H9 (cell line): Measurements from ENCODE around the gene KCNQ2. TPM values are rescaled to one million over a fixed set of nuclear protein-coding genes. Genes with fewer than 3 reads are reported as not detected.

Experiments
- DNase-seq: peaks from one replicate; pipeline ENCODE4 v3.0.0-alpha.2; 2017
- H2AFZ ChIP-seq: one replicate; pipeline ENCODE4 v1.6.1; 2013; ENCODE audit warnings: mild to moderate bottlenecking, low read length, control low read depth, moderate library complexity
- H2AK5ac ChIP-seq: 2 replicates; pipeline ENCODE4 v1.6.1; 2013; ENCODE audit warnings: low read length, control low read depth, mixed read lengths; ENCODE audit not compliant: insufficient read length
- H2BK120ac ChIP-seq: one replicate; pipeline ENCODE4 v1.6.1; 2013; ENCODE audit warnings: low read depth, mild to moderate bottlenecking, low read length, control low read depth, inconsistent platforms; ENCODE audit not compliant: poor library complexity, severe bottlenecking
- H2BK12ac ChIP-seq: 2 replicates; pipeline ENCODE4 v1.6.1; 2013; ENCODE audit warnings: low read length, control low read depth, mixed read lengths, low read depth; ENCODE audit not compliant: insufficient read length
- H2BK15ac ChIP-seq: 2 replicates; pipeline ENCODE4 v1.6.1; 2013; ENCODE audit warnings: low read depth, low read length, control low read depth
- H2BK20ac ChIP-seq: one replicate; pipeline ENCODE4 v1.6.1; 2013; ENCODE audit warnings: low read depth, mild to moderate bottlenecking, low read length, control low read depth, inconsistent platforms; ENCODE audit not compliant: poor library complexity, severe bottlenecking
- H2BK5ac ChIP-seq: 2 replicates; pipeline ENCODE4 v1.6.1; 2013; ENCODE audit warnings: low read length, control low read depth, mixed read lengths; ENCODE audit not compliant: insufficient read length
- H3K14ac ChIP-seq: 2 replicates; pipeline ENCODE4 v1.6.1; 2013; ENCODE audit warnings: low read length, control low read depth; ENCODE audit not compliant: insufficient read depth
- H3K18ac ChIP-seq: 2 replicates; pipeline ENCODE4 v1.6.1; 2013; ENCODE audit warnings: low read depth, mild to moderate bottlenecking, mixed read lengths, low read length, control low read depth; ENCODE audit not compliant: insufficient read length
- H3K23ac ChIP-seq: 2 replicates; pipeline ENCODE4 v1.6.1; 2013; ENCODE audit warnings: low read length, control low read depth, mixed read lengths, low read depth; ENCODE audit not compliant: insufficient read length
- H3K23me2 ChIP-seq: 2 replicates; pipeline ENCODE4 v1.6.1; 2013; ENCODE audit warnings: low read depth, mild to moderate bottlenecking, mixed read lengths, low read length, control low read depth; ENCODE audit not compliant: insufficient read length, poor library complexity, severe bottlenecking
- H3K27ac ChIP-seq: 2 replicates; pipeline ENCODE4 v1.5.1; 2013; ENCODE audit warnings: low read length, control low read depth, mixed read lengths, low read depth; ENCODE audit not compliant: insufficient read length
- H3K27me3 ChIP-seq: 2 replicates; pipeline ENCODE4 v1.6.1; 2013; ENCODE audit warnings: low read length, control low read depth, inconsistent platforms; ENCODE audit not compliant: insufficient read depth
- H3K4ac ChIP-seq: 2 replicates; pipeline ENCODE4 v1.6.1; 2013; ENCODE audit warnings: low read depth, mild to moderate bottlenecking, control low read depth, inconsistent platforms, low read length, moderate library complexity
- H3K4me1 ChIP-seq: 2 replicates; pipeline ENCODE4 v1.6.1; 2013; ENCODE audit warnings: low read length, control low read depth, inconsistent platforms; ENCODE audit not compliant: insufficient read depth
- H3K4me2 ChIP-seq: 2 replicates; pipeline ENCODE4 v1.6.1; 2013; ENCODE audit warnings: low read length, control low read depth, mixed read lengths; ENCODE audit not compliant: insufficient read length, insufficient read depth
- H3K56ac ChIP-seq: 2 replicates; pipeline ENCODE4 v1.6.1; 2013; ENCODE audit warnings: low read depth, mild to moderate bottlenecking, mixed read lengths, low read length, control low read depth; ENCODE audit not compliant: insufficient read length
- H3K79me1 ChIP-seq: 2 replicates; pipeline ENCODE4 v1.6.1; 2013; ENCODE audit warnings: low read depth, mild to moderate bottlenecking, moderate library complexity, low read length, control low read depth, inconsistent platforms; ENCODE audit not compliant: insufficient read depth, poor library complexity, severe bottlenecking
- H3K79me2 ChIP-seq: 2 replicates; pipeline ENCODE4 v1.6.1; 2013; ENCODE audit warnings: low read length, control low read depth, inconsistent platforms; ENCODE audit not compliant: insufficient read depth
- H3K9ac ChIP-seq: 2 replicates; pipeline ENCODE4 v1.6.1; 2013; ENCODE audit warnings: low read length, control low read depth, mixed read lengths; ENCODE audit not compliant: insufficient read length; ENCODE audit errors: extremely low read depth
- H3K9me3 ChIP-seq: one replicate; pipeline ENCODE4 v1.6.1; 2013; ENCODE audit warnings: low read depth, low read length, inconsistent platforms; ENCODE audit not compliant: control insufficient read depth
- H3T11ph ChIP-seq: one replicate; pipeline ENCODE4 v1.6.1; 2013; ENCODE audit warnings: mild to moderate bottlenecking, low read length, control low read depth, inconsistent platforms
- H4K20me1 ChIP-seq: one replicate; pipeline ENCODE4 v1.6.1; 2013; ENCODE audit not compliant: control insufficient read depth, insufficient read length, insufficient read depth
- H4K5ac ChIP-seq: 2 replicates; pipeline ENCODE4 v1.6.1; 2013; ENCODE audit warnings: low read depth, mild to moderate bottlenecking, mixed read lengths, low read length, control low read depth; ENCODE audit not compliant: insufficient read length
- H4K8ac ChIP-seq: replicated peaks from 2 replicates; pipeline ENCODE4 v1.6.1; 2013; ENCODE audit warnings: low read length, control low read depth, mixed read lengths, low read depth; ENCODE audit not compliant: insufficient read length
- H4K91ac ChIP-seq: 2 replicates; pipeline ENCODE4 v1.6.1; 2013; ENCODE audit warnings: low read depth, mild to moderate bottlenecking, moderate library complexity, mixed read lengths, low read length, control low read depth; ENCODE audit not compliant: insufficient read length
- H3K27ac Mint-ChIP-seq, 3 experiments: 2 replicates in 2 of 3; 3 replicates in 1 of 3; pipeline ENCODE4 v1.8.0; 2020 to 2021; ENCODE audit warnings: mixed read lengths in 3 of 3, mild to moderate bottlenecking in 1 of 3, moderate library complexity in 1 of 3
- H3K27me3 Mint-ChIP-seq: 2 replicates; pipeline ENCODE4 v1.8.0; 2021; ENCODE audit warnings: low read depth, mild to moderate bottlenecking, moderate library complexity, mixed read lengths
- H3K36me3 Mint-ChIP-seq, 3 experiments: 2 replicates in 2 of 3; 3 replicates in 1 of 3; pipeline ENCODE4 v1.8.0; 2020 to 2021; ENCODE audit warnings: low read depth in 3 of 3, mixed read lengths in 3 of 3; ENCODE audit not compliant: insufficient read depth in 1 of 3
- H3K4me1 Mint-ChIP-seq, 2 experiments: 2 replicates each; pipeline ENCODE4 v1.8.0; 2020; ENCODE audit warnings: mixed read lengths in 2 of 2
- H3K4me3 Mint-ChIP-seq, 2 experiments: 2 replicates in 1 of 2; 3 replicates in 1 of 2; pipeline ENCODE4 v1.8.0; 2020 to 2021; ENCODE audit warnings: mild to moderate bottlenecking in 2 of 2, mixed read lengths in 2 of 2, moderate library complexity in 1 of 2
- H3K9me3 Mint-ChIP-seq, 2 experiments: 2 replicates in 1 of 2; 3 replicates in 1 of 2; pipeline ENCODE4 v1.8.0; 2020; ENCODE audit warnings: mild to moderate bottlenecking in 2 of 2, mixed read lengths in 2 of 2, moderate library complexity in 1 of 2
- WGBS: extraction: QIAGEN DNeasy Blood & Tissue Kit; methylation state at CpG from one replicate; pipeline ENCODE4 v1.1.7; 2013; ENCODE audit warnings: missing lambda C conversion rate, low lambda C conversion rate, mixed read lengths; ENCODE audit not compliant: insufficient read length; ENCODE audit errors: extremely low coverage; 5-methylcytosine and 5-hydroxymethylcytosine counted together
- total RNA-seq: library from RNA; stranded (reverse); gene quantifications from 2 replicates; pipeline ENCODE4 v1.2.1, GENCODE V29; 2021
- TF ChIP-seq, protein P1 (sequence below): fragments of 200-600 bp; sonication (generic); conservative IDR thresholded peaks from 3 replicates; pipeline ENCODE4 v1.8.0; 2021; ENCODE audit warnings: antibody characterized with exemption, mild to moderate bottlenecking

Gene KCNQ2
- total RNA-seq, 1 experiment from 2014 or later = 69.2 TPM

DNA sequence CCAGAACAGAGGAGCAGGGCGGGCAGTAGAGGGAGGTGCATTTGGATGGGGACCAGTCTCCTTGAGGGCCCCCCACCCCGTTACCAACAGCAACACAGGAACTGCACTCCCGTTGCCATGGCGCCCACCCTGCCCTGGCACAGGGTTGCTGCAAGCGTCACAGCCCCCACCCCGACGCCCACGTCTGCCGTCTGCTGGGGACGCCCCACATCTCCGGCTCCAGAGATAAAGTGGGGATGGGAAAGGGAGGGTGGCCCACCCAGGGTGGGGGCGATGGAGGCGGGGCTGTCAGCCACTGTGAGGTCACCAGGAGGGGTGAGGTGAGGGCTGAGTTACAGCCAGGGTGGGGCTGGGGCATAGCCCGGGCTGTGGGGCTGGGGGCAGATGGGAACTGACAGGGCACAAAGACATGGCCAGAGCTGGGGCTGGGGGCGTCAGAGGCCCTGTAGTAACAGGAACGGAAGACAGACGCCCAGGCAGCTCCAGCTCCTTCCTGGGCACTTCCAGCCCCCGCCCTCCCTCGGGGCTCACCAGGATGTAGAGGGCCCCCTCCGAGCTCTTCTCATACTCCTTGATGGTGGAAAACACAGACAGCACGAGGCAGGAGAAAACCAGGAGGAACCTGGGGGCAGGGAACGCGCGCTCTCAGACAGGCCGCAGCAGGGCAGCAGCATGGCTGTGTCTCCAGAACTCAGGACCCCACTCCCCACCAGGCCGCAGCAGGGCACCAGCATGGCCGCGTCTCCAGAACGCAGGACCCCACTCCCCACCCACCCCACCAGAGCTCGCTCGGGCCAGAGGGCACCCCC lies 26.0 kb downstream of the KCNQ2 start:
- Histone ChIP-seq H3K4ac (no peak overlapping the region), H2BK12ac (no peak overlapping the region), H2BK20ac (no peak overlapping the region), H3K27ac (no peak overlapping the region), H3K14ac (no peak overlapping the region), H4K91ac (no peak overlapping the region), H3K23me2 (no peaks in the 10 kb centered on the region), H3K23ac (no peak overlapping the region), H4K8ac (no peak overlapping the region), H3K79me1 (no peaks in the 10 kb centered on the region), H3K9ac (no peak overlapping the region), H3K27me3 (no peaks in the 10 kb centered on the region), H2BK5ac (no peak overlapping the region), H3K9me3 (no peaks in the 10 kb centered on the region), H3T11ph (no peak overlapping the region), H4K20me1 (peaks cover 6% of the 10 kb centered on the region), H3K4me2 (no peak overlapping the region), H4K5ac (no peak overlapping the region), H3K18ac (no peak overlapping the region), H3K56ac (no peak overlapping the region), H3K79me2 (no peaks in the 10 kb centered on the region; the same call in 1 of the 2 replicates), H2AK5ac (no peak overlapping the region), H3K4me1 (peaks cover 2% of the 10 kb centered on the region; the same call in 1 of the 2 replicates), H2AFZ (no peak overlapping the region), H2BK15ac (no peak overlapping the region), H2BK120ac (no peak overlapping the region)
- Mint-ChIP-seq H3K27me3 (no peaks in the 10 kb centered on the region), H3K4me1 (peaks cover 10 to 39% of the 10 kb centered on the region in 2 experiments), H3K4me3 (no peak overlapping the region), H3K27ac (no peak overlapping the region; a peak in 2 of 7 replicates), H3K9me3 (peaks cover 9 to 11% of the 10 kb centered on the region in 2 experiments; a peak in 3 of 5 replicates), H3K36me3 (peaks cover 6 to 18% (median 9%) of the 10 kb centered on the region in 3 experiments; a peak in 6 of 7 replicates)
- WGBS = no CpG with 5 or more reads among the region's 31 CpGs
- TF ChIP-seq, protein P1, sequence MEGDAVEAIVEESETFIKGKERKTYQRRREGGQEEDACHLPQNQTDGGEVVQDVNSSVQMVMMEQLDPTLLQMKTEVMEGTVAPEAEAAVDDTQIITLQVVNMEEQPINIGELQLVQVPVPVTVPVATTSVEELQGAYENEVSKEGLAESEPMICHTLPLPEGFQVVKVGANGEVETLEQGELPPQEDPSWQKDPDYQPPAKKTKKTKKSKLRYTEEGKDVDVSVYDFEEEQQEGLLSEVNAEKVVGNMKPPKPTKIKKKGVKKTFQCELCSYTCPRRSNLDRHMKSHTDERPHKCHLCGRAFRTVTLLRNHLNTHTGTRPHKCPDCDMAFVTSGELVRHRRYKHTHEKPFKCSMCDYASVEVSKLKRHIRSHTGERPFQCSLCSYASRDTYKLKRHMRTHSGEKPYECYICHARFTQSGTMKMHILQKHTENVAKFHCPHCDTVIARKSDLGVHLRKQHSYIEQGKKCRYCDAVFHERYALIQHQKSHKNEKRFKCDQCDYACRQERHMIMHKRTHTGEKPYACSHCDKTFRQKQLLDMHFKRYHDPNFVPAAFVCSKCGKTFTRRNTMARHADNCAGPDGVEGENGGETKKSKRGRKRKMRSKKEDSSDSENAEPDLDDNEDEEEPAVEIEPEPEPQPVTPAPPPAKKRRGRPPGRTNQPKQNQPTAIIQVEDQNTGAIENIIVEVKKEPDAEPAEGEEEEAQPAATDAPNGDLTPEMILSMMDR = no peak
- DNase-seq = no peak
